GM10266 (cell line): ENCODE measurements around the gene CD80.

Source experiments
- DNase-seq: peaks from one replicate; pipeline ENCODE4 v3.0.0; 2012; ENCODE audit errors: extremely low spot score
- TF ChIP-seq, protein P1 (sequence below): IDR thresholded peaks from 2 replicates; pipeline ENCODE4 v1.5.1; 2012; ENCODE audit warnings: mild to moderate bottlenecking, low read depth; ENCODE audit not compliant: control insufficient read depth, insufficient read depth; ENCODE audit errors: missing control alignments

Gene CD80

DNA sequence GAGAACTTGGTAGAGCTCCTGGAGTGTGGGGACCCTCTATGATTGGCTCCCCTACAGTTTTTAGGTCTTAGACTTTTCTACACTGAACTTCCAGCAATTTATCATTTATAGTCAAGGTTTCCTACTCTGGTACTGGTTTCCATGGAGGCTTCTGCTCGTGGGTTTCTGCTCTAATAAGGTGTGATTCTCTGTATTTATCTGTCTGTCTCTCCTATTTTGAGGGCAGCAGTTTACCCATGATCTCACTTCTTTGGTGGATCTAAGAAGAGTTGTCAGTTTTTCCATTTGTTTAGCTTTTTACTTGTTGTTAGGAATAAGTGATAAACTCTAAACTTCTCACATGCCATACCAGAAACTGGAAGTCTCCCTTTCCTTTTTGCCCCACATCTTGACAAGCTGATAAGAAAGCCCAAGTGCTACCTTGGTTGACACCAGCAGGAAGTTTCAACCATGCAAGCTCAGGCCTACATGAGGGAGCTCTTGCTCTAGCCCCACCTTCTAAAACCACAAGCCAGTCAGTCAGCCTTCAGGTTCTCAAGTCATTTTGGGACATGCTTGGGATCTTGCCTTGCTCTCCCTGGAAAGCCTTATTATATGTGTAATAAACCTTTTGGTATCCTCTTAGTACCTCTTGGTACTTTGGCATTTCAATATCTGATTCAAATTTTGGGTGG, 51.1 kb downstream of the CD80 start:
- DNase-seq = peak; percentile 11
- TF ChIP-seq, protein P1, sequence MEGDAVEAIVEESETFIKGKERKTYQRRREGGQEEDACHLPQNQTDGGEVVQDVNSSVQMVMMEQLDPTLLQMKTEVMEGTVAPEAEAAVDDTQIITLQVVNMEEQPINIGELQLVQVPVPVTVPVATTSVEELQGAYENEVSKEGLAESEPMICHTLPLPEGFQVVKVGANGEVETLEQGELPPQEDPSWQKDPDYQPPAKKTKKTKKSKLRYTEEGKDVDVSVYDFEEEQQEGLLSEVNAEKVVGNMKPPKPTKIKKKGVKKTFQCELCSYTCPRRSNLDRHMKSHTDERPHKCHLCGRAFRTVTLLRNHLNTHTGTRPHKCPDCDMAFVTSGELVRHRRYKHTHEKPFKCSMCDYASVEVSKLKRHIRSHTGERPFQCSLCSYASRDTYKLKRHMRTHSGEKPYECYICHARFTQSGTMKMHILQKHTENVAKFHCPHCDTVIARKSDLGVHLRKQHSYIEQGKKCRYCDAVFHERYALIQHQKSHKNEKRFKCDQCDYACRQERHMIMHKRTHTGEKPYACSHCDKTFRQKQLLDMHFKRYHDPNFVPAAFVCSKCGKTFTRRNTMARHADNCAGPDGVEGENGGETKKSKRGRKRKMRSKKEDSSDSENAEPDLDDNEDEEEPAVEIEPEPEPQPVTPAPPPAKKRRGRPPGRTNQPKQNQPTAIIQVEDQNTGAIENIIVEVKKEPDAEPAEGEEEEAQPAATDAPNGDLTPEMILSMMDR = no peak

DNA sequence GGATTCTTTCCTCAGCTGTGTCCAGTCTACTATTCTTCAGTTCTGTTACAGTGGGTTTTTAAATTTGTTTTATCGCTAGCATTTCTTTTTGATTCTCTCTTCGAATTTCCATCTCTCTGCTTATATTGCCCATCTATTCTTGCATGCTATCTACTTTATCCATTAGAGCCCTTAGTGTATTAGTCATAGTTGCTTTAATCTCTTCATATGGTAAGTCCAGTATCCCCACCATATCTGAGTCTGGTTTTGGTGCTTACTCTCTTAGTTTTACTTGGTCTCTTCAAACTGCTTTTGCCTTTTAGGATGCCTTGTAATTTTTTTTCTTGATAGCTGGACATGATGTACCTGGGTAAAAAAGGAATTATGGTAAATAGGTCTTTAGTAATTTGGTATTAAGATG, 52.0 kb downstream of the CD80 start:
- TF ChIP-seq, protein P1 = no peak
- DNase-seq = no peak

DNA sequence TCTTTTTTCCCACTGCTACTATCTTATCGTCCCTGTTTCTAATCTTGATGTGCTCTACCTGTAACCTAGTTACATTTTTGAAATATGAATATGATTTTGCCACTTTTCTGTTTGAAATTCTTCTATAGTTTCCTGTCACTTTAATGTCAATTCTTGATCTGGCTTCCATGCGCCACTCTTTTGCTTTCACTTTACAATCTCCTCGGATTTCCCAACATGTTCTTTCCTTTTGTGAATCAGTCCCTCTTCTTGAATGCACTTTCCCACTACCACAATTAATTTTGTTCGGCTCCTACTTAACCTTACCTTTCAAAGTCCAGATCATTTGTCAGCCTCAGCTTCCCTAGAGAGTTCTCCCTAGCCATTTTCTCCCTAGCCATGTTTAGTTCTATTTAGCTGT, 52.8 kb downstream of the CD80 start:
- TF ChIP-seq, protein P1 = no peak

DNA sequence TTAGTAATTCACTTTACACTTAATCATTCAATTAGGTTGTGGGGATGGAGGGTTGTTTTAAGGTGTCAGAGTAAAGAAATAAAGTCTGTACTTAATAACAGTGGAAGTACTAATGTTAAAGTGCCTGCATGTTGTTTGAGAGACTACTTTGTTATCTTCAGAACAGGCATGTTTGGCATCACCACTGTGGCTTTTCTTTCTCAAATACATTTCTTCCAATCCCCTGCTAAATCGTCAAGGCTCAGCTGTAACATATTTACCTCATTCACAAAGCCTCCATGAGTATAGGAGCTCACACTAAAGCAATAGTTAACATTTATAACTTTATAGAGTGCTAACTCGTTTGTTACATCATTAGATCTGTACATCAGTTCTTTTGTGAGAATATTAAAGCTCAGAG, 58.5 kb downstream of the CD80 start:
- DNase-seq = no peak
- TF ChIP-seq, protein P1 = no peak

More for the DNA sequence above, 52.8 kb downstream of the CD80 start:
- no peak for DNase-seq

DNA sequence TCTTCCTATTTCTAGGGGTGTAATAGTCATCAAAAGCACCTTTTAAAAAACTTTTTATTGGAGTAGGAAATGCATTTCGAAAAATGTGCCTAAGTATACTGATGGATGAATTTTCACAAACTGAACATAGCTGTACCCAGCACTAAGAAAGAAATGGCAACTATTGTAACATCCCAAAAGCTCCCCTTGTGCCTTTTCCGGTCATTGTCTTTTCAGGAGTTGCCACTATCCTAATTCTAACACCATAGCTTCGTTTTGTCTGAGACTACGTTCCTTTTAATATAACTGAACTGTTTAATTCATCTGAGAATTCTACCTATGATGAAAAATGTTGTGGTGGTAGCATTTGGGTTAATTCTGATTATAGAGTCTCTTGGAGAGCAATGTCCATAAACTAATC, 59.1 kb downstream of the CD80 start:
- DNase-seq = no peak
- TF ChIP-seq, protein P1 = no peak

DNA sequence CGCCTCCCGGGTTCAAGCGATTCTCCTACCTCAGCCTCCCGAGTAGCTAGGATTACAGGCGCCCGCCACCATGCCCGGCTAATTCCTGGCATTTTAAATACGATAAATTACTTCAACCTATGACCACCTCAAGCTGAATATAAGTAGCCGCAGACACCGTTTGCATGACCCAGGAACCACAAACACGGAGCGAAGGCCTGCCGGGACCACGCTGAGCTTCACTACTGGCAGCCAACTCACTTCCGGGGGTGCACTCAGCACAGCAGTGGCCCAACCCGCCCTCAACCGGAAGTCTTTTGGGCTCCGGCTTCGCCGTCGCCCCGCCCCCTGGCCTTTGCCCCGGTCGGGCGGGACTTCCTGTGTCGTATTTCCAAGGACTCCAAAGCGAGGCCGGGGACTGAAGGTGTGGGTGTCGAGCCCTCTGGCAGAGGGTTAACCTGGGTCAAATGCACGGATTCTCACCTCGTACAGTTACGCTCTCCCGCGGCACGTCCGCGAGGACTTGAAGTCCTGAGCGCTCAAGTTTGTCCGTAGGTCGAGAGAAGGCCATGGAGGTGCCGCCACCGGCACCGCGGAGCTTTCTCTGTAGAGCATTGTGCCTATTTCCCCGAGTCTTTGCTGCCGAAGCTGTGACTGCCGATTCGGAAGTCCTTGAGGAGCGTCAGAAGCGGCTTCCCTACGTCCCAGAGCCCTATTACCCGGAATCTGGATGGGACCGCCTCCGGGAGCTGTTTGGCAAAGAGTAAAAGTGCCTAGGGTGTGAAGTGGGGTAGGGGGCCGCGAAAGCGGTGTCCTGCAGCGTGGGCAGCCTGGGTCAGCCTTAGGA, 61.0 kb downstream of the CD80 start, which contains the start of gene TIMMDC1:
TIMMDC1 (plus strand) TSS at position 362 of the 826 bp plus-strand sequence; CDS start at position 549, 187 bp downstream.
- TF ChIP-seq, protein P1 = no peak
- DNase-seq = peak; percentile 93

DNA sequence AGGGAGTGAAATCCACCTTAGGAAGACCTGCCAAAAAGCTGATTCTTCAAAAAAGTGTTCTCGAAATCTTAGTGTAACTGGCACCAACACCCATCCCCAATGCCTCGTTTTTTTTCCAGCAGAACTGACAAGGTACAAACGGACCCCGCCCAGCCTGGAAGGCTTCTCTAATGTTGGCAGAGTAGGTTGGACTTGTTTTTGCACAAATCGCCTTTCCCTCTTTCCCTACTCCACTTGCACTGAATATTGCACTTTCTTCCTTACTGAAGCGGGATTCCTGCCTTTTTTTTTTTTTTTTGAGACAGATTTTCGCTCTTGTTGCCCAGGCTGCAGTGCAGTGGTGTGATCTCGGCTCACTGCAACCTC, 61.6 kb downstream of the CD80 start:
- DNase-seq = no peak
- TF ChIP-seq, protein P1 = no peak
